GM23338 (cell line): ENCODE results near the gene TGFBR3. TPM values are rescaled to one million over a fixed set of nuclear protein-coding genes. Genes with fewer than 3 reads are reported as not detected.

Experiments
- ATAC-seq: fragments of 200-7000 bp; cut with Tn5 transposase; 3 replicates; pipeline ENCODE4 v1.9.1; 2020
- DNase-seq: peaks from one replicate; pipeline ENCODE4 v3.0.0-alpha.2; 2015; ENCODE audit warnings: low spot score
- H2AFZ ChIP-seq: fragments of 200-600 bp; sonication (generic); 2 replicates; pipeline ENCODE4 v1.8.0; 2016; ENCODE audit warnings: antibody characterized with exemption, mild to moderate bottlenecking, moderate library complexity
- H3F3A ChIP-seq: fragments of 200-600 bp; sonication (generic); replicated peaks from 2 replicates; pipeline ENCODE4 v1.8.0; 2017; ENCODE audit warnings: antibody characterized with exemption, mixed run types, low read depth
- H3K27ac ChIP-seq: fragments of 200-600 bp; sonication (generic); 2 replicates; pipeline ENCODE4 v1.6.1; 2016; ENCODE audit warnings: low read depth
- H3K27me3 ChIP-seq: fragments of 200-600 bp; sonication (generic); 2 replicates; pipeline ENCODE4 v1.8.0; 2016; ENCODE audit warnings: mild to moderate bottlenecking, mixed run types, moderate library complexity; ENCODE audit not compliant: insufficient read depth
- H3K36me3 ChIP-seq: fragments of 200-600 bp; sonication (generic); 2 replicates; pipeline ENCODE4 v1.8.0; 2016; ENCODE audit warnings: mild to moderate bottlenecking; ENCODE audit not compliant: insufficient read depth
- H3K4me1 ChIP-seq: fragments of 200-600 bp; sonication (generic); 2 replicates; pipeline ENCODE4 v1.8.0; 2016; ENCODE audit warnings: mild to moderate bottlenecking, moderate library complexity; ENCODE audit not compliant: insufficient read depth
- H3K4me2 ChIP-seq: fragments of 200-600 bp; sonication (generic); 2 replicates; pipeline ENCODE4 v1.7.1; 2017; ENCODE audit warnings: mixed run types
- H3K4me3 ChIP-seq: fragments of 200-600 bp; sonication (generic); 2 replicates; pipeline ENCODE4 v1.6.1; 2016; ENCODE audit warnings: mixed run types
- H3K79me2 ChIP-seq: fragments of 200-600 bp; sonication (generic); replicated peaks from 2 replicates; pipeline ENCODE4 v1.8.0; 2017; ENCODE audit warnings: mild to moderate bottlenecking; ENCODE audit not compliant: insufficient read depth
- H3K9me2 ChIP-seq: fragments of 200-600 bp; sonication (generic); 2 replicates; pipeline ENCODE4 v1.8.0; 2017; ENCODE audit not compliant: insufficient read depth
- H4K20me1 ChIP-seq: fragments of 200-600 bp; sonication (generic); replicated peaks from 2 replicates; pipeline ENCODE4 v1.8.0; 2017; ENCODE audit warnings: mild to moderate bottlenecking; ENCODE audit not compliant: insufficient read depth
- H3K27ac Mint-ChIP-seq: 2 replicates; pipeline ENCODE4 v1.8.0; 2020; ENCODE audit warnings: inconsistent platforms, mild to moderate bottlenecking, moderate library complexity, mixed read lengths
- H3K27me3 Mint-ChIP-seq: 3 replicates; pipeline ENCODE4 v1.8.0; 2022; ENCODE audit warnings: low read depth, mild to moderate bottlenecking, moderate library complexity, mixed read lengths, inconsistent platforms; ENCODE audit not compliant: insufficient read depth, poor library complexity
- H3K36me3 Mint-ChIP-seq: 3 replicates; pipeline ENCODE4 v1.8.0; 2021; ENCODE audit warnings: low read depth, mild to moderate bottlenecking, inconsistent platforms, moderate library complexity, mixed read lengths
- H3K4me1 Mint-ChIP-seq: 3 replicates; pipeline ENCODE4 v1.8.0; 2020; ENCODE audit warnings: mild to moderate bottlenecking, inconsistent platforms, mixed read lengths
- H3K4me3 Mint-ChIP-seq: 3 replicates; pipeline ENCODE4 v1.8.0; 2021; ENCODE audit warnings: moderate library complexity, mild to moderate bottlenecking, inconsistent platforms, mixed read lengths
- H3K9me3 Mint-ChIP-seq: 3 replicates; pipeline ENCODE4 v1.8.0; 2020; ENCODE audit warnings: moderate library complexity, mild to moderate bottlenecking, inconsistent platforms, mixed read lengths
- CREB1 ChIP-seq: fragments of 250-450 bp; sonication (Bioruptor Pico); IDR thresholded peaks from 2 replicates; pipeline ENCODE4 v1.5.0; 2020; ENCODE audit warnings: low read depth, mild to moderate bottlenecking, moderate library complexity
- CTCF ChIP-seq, 2 experiments: fragments of 200-600 bp in 1 of 2; sonication (generic) in 1 of 2; conservative IDR thresholded peaks; 2 replicates each; pipeline versions ENCODE4 v1.5.1 to v1.6.1; 2016 to 2017; ENCODE audit warnings: antibody characterized with exemption in 2 of 2, low read depth in 2 of 2, mild to moderate bottlenecking in 2 of 2, moderate library complexity in 1 of 2
- EZH2 ChIP-seq: fragments of 200-600 bp; sonication (generic); IDR thresholded peaks from one replicate; pipeline ENCODE4 v1.8.0; 2017; ENCODE audit warnings: antibody characterized with exemption, mild to moderate bottlenecking, low read depth; ENCODE audit not compliant: unreplicated experiment
- EZH2phosphoT487 ChIP-seq: fragments of 200-600 bp; sonication (generic); IDR thresholded peaks from one replicate; pipeline ENCODE4 v1.8.1; 2018; ENCODE audit warnings: antibody characterized with exemption; ENCODE audit not compliant: unreplicated experiment
- JUNB ChIP-seq: IDR thresholded peaks from one replicate; pipeline ENCODE4 v1.6.1; 2016; ENCODE audit warnings: antibody characterized with exemption; ENCODE audit not compliant: unreplicated experiment
- NANOG ChIP-seq: IDR thresholded peaks from 2 replicates; pipeline ENCODE4 v1.6.1; 2016; ENCODE audit warnings: antibody characterized with exemption, borderline replicate concordance
- POLR2AphosphoS5 ChIP-seq: IDR thresholded peaks from 2 replicates; pipeline ENCODE4 v1.6.1; 2016; ENCODE audit warnings: antibody characterized with exemption, low read depth
- REST ChIP-seq: IDR thresholded peaks from one replicate; pipeline ENCODE4 v1.6.1; 2018; ENCODE audit warnings: antibody characterized with exemption; ENCODE audit not compliant: unreplicated experiment
- STAT1 ChIP-seq: IDR thresholded peaks from one replicate; pipeline ENCODE4 v1.6.1; 2016; ENCODE audit warnings: antibody characterized with exemption; ENCODE audit not compliant: unreplicated experiment
- ZNF114 ChIP-seq: fragments of 250-450 bp; sonication (Bioruptor Pico); IDR thresholded peaks from 2 replicates; pipeline ENCODE4 v1.5.0; 2020; ENCODE audit warnings: mild to moderate bottlenecking, moderate library complexity
- ZNF331 ChIP-seq: fragments of 250-450 bp; sonication (Bioruptor Pico); IDR thresholded peaks from 2 replicates; pipeline ENCODE4 v1.5.0; 2020; ENCODE audit warnings: low read depth, mild to moderate bottlenecking, moderate library complexity
- ZNF462 ChIP-seq: fragments of 250-450 bp; sonication (Bioruptor Pico); IDR thresholded peaks from 2 replicates; pipeline ENCODE4 v1.5.0; 2020; ENCODE audit warnings: mild to moderate bottlenecking, moderate library complexity
- polyA plus RNA-seq: library from polyadenylated mRNA; unstranded; fragments of >200 nt; fragmentation: Nextera tagmentation; extraction: Ambion mirVana; gene quantifications from 2 replicates; pipeline ENCODE4 v1.2.1, GENCODE V29; 2016
- total RNA-seq: library from RNA; depleted of rRNA; stranded (reverse); fragments of >200 nt; shearing (Covaris generic); gene quantifications from 2 replicates; pipeline ENCODE4 v1.2.3, GENCODE V29; 2014
- TF ChIP-seq, protein P1 (sequence below): IDR thresholded peaks from 2 replicates; pipeline ENCODE4 v1.6.1; 2016; ENCODE audit warnings: antibody characterized with exemption

Gene TGFBR3
- total and polyA plus RNA-seq, 2 experiments from 2014 or later = 1.7 to 2.9 TPM

GRCh38 chr1:91897016-91897415 is 11.1 kb upstream of the TGFBR3 start:
- Mint-ChIP-seq H3K27me3 (peaks cover 2% of the 10 kb centered on the region), H3K4me3 (no peak overlapping the region), H3K4me1 (peaks cover 6% of the 10 kb centered on the region; the same call in 2 of the 3 replicates), H3K36me3 (no peaks in the 10 kb centered on the region), H3K27ac (no peak overlapping the region), H3K9me3 (no peaks in the 10 kb centered on the region)
- Histone ChIP-seq H3K27me3 (no peaks in the 10 kb centered on the region), H3K27ac (no peak overlapping the region), H3K4me1 (no peaks in the 10 kb centered on the region), H4K20me1 (no peaks in the 10 kb centered on the region), H3K79me2 (no peaks in the 10 kb centered on the region), H3K4me2 (no peak overlapping the region), H3K4me3 (no peak overlapping the region), H3F3A (no peaks in the 10 kb centered on the region), H2AFZ (no peak overlapping the region), H3K36me3 (no peaks in the 10 kb centered on the region), H3K9me2 (no peaks in the 10 kb centered on the region)
- no peak; a peak in 1 of 4 replicates for TF ChIP-seq CTCF (conservative IDR thresholded peaks at IDR 0.05; ENCODE audit: low read depth in 2 of 2)
- no peak for TF ChIP-seq JUNB
- TF ChIP-seq POLR2AphosphoS5 = no peak
- TF ChIP-seq REST = no peak
- TF ChIP-seq ZNF331 (CRISPR knock-in tag) = no peak
- no peak for TF ChIP-seq CREB1
- TF ChIP-seq EZH2 = no peak
- no peak for TF ChIP-seq ZNF462
- TF ChIP-seq ZNF114 (CRISPR knock-in tag) = no peak
- TF ChIP-seq NANOG = no peak
- TF ChIP-seq STAT1 = no peak
- TF ChIP-seq EZH2phosphoT487 = no peak
- TF ChIP-seq, protein P1, sequence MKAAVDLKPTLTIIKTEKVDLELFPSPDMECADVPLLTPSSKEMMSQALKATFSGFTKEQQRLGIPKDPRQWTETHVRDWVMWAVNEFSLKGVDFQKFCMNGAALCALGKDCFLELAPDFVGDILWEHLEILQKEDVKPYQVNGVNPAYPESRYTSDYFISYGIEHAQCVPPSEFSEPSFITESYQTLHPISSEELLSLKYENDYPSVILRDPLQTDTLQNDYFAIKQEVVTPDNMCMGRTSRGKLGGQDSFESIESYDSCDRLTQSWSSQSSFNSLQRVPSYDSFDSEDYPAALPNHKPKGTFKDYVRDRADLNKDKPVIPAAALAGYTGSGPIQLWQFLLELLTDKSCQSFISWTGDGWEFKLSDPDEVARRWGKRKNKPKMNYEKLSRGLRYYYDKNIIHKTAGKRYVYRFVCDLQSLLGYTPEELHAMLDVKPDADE = no peak
- ATAC-seq = no peak
- DNase-seq = no peak
